Measurements from ENCODE around the gene VWA7.
A peak's percentile ranks its signal among the peaks of the same experiment; 100 is the strongest.

The VWA7 gene

GRCh38 chr6:31750411-31751022 is 26.6 kb downstream of the VWA7 start:
- DNase-seq (ENCODE audit: low spot score) = no peak

- no peak for DNase-seq (ENCODE audit: low spot score)
These were observed 27.7 kb downstream of the VWA7 start for GRCh38 chr6:31749301-31750036.

GRCh38 chr6:31744422-31744821 is 32.7 kb downstream of the VWA7 start:
- no peak for DNase-seq (ENCODE audit: low spot score)

GRCh38 chr6:31742894-31743293 is 34.2 kb downstream of the VWA7 start:
- no peak for DNase-seq (ENCODE audit: low spot score)

- DNase-seq (ENCODE audit: low spot score) = no peak
These were observed 35.3 kb downstream of the VWA7 start for GRCh38 chr6:31741815-31742214.

- peak; percentile 62 for DNase-seq (ENCODE audit: low spot score)
These were observed 36.5 kb downstream of the VWA7 start for GRCh38 chr6:31740397-31741223.

- DNase-seq (ENCODE audit: low spot score) = peak; percentile 98
These were observed 37.3 kb downstream of the VWA7 start, which contains the start of gene MSH5 for GRCh38 chr6:31739639-31740396. Gene MSH5 (plus strand): TSS chr6:31740005. CDS start chr6:31740467, 462 bp downstream.

- peak; percentile 74 for DNase-seq (ENCODE audit: low spot score)
These were observed 38.8 kb downstream of the VWA7 start for GRCh38 chr6:31737991-31738979.

GRCh38 chr6:31737315-31737990 is 39.7 kb downstream of the VWA7 start:
- no peak for DNase-seq (ENCODE audit: low spot score)

GRCh38 chr6:31736768-31737314 is 40.3 kb downstream of the VWA7 start:
- no peak for DNase-seq (ENCODE audit: low spot score)

- peak; percentile 87 for DNase-seq (ENCODE audit: low spot score)
These were observed 40.9 kb downstream of the VWA7 start, which contains the start of gene CLIC1 for GRCh38 chr6:31736021-31736767. Gene CLIC1 (minus strand): TSS chr6:31736530. CDS start chr6:31736300, 230 bp downstream.

- DNase-seq (ENCODE audit: low spot score) = no peak
These were observed 42.2 kb downstream of the VWA7 start for GRCh38 chr6:31734821-31735406.

- no peak for DNase-seq (ENCODE audit: low spot score)
These were observed 42.8 kb downstream of the VWA7 start for GRCh38 chr6:31734247-31734820.

- DNase-seq (ENCODE audit: low spot score) = no peak
These were observed 43.4 kb downstream of the VWA7 start for GRCh38 chr6:31733734-31734133.

GRCh38 chr6:31732029-31732428 is 45.1 kb downstream of the VWA7 start:
- DNase-seq (ENCODE audit: low spot score) = no peak

GRCh38 chr6:31730631-31731086 is 46.5 kb downstream of the VWA7 start:
- DNase-seq (ENCODE audit: low spot score) = no peak

- DNase-seq (ENCODE audit: low spot score) = peak; percentile 86
These were observed 47.0 kb downstream of the VWA7 start for GRCh38 chr6:31729979-31730630.
